Ovary (tissue), 3 donors: ENCODE data around the gene C1orf53.

Source experiments
- CTCF ChIP-seq, 3 donors: fragments of 450-650 bp in 2 of 3; fragments of 200-600 bp in 1 of 3; IDR thresholded peaks; one replicate each; pipeline versions ENCODE4 v1.5.1 to v1.8.0; 2016 to 2022; ENCODE audit warnings: antibody characterized with exemption in 3 of 3, mild to moderate bottlenecking in 1 of 3
- POLR2A ChIP-seq: fragments of 450-650 bp; IDR thresholded peaks from one replicate; pipeline ENCODE4 v1.6.1; 2017; ENCODE audit warnings: antibody characterized with exemption, mild to moderate bottlenecking, moderate library complexity
- donor health status: DM: no; HTN: no; CAD: no.

DNA sequence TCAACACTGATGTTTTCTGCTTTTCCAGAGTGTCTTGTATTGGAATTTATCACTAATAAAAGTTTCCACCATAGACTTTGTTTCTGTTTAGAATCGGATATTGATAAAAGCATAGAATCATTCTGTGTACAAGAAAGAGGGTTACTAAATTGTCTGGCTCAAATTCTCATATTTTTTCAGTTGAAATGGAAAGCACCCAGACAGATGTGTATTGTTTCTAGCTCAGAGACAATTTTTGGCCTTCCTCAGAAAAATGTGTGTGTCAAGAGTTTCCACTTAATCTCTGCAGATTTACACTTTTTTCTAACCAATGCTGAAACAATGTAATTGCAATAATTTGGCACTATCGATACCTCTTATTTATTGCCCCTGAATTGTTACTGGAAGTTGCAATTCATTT lies 35.0 kb downstream of the C1orf53 start:
- TF ChIP-seq CTCF (IDR thresholded peaks at IDR 0.05) (no peak), POLR2A (no peak)
